Calu3 (cell line): ENCODE results near the gene OR2A7. TPM values are rescaled to one million over a fixed set of nuclear protein-coding genes. Genes with fewer than 3 reads are reported as not detected.
"Not testable (repeated sequence)": the region's sequence is repeated elsewhere in the genome, so short reads cannot be mapped to it uniquely, and the experiment has no call there.

Experiments
- BruUV-seq: library from RNA; stranded (reverse); fragments of 400-500 nt; replicated peaks from 2 replicates; lab custom pipeline; 2021; lab: Mats Ljungman, UMichigan
- CTCF ChIA-PET: fragments of 300-600 bp; sonication (Branson Sonifier 250); formaldehyde crosslinking; loops from one replicate; lab custom pipeline; 2022; ENCODE audit warnings: antibody characterized with exemption; lab: Charles Lee
- DNase-seq: peaks from one replicate; pipeline ENCODE4 v3.0.0; 2022
- H3K27ac Mint-ChIP-seq: one replicate; pipeline ENCODE4 v1.8.0; 2022; ENCODE audit warnings: mixed read lengths; ENCODE audit not compliant: unreplicated experiment
- H3K27me3 Mint-ChIP-seq: one replicate; pipeline ENCODE4 v1.8.0; 2022; ENCODE audit warnings: mixed read lengths; ENCODE audit not compliant: unreplicated experiment
- H3K36me3 Mint-ChIP-seq: one replicate; pipeline ENCODE4 v1.8.0; 2022; ENCODE audit warnings: mild to moderate bottlenecking, moderate library complexity, mixed read lengths; ENCODE audit not compliant: insufficient read depth, unreplicated experiment
- H3K4me1 Mint-ChIP-seq: one replicate; pipeline ENCODE4 v1.8.0; 2022; ENCODE audit warnings: mild to moderate bottlenecking, low read depth, mixed read lengths; ENCODE audit not compliant: unreplicated experiment
- H3K4me3 Mint-ChIP-seq: one replicate; pipeline ENCODE4 v1.8.0; 2022; ENCODE audit warnings: mild to moderate bottlenecking, low read depth, moderate library complexity, mixed read lengths; ENCODE audit not compliant: unreplicated experiment
- H3K9me3 Mint-ChIP-seq: one replicate; pipeline ENCODE4 v1.8.0; 2022; ENCODE audit warnings: low read depth, mixed read lengths; ENCODE audit not compliant: unreplicated experiment
- intact Hi-C: fragments of 100-400 bp; cut with micrococcal nuclease; formaldehyde crosslinking; loops from one replicate; pipeline ENCODE4 v1.10.0; 2022; ENCODE audit not compliant: unreplicated experiment
- total RNA-seq: library from RNA; stranded (reverse); gene quantifications from 2 replicates; pipeline ENCODE4 v1.2.3, GENCODE V29; 2022

Gene OR2A7
- total RNA-seq, 1 experiment from 2014 or later: 16.3 TPM

- H3K9me3 Mint-ChIP-seq, intact Hi-C loops, CTCF ChIA-PET, H3K4me1 Mint-ChIP-seq, BruUV-seq, DNase-seq, H3K27me3 Mint-ChIP-seq, H3K4me3 Mint-ChIP-seq, H3K27ac Mint-ChIP-seq, H3K36me3 Mint-ChIP-seq: not testable (repeated sequence)
Measured at GRCh38 chr7:144291607-144292006, 27.0 kb upstream of the OR2A7 start.

DNA sequence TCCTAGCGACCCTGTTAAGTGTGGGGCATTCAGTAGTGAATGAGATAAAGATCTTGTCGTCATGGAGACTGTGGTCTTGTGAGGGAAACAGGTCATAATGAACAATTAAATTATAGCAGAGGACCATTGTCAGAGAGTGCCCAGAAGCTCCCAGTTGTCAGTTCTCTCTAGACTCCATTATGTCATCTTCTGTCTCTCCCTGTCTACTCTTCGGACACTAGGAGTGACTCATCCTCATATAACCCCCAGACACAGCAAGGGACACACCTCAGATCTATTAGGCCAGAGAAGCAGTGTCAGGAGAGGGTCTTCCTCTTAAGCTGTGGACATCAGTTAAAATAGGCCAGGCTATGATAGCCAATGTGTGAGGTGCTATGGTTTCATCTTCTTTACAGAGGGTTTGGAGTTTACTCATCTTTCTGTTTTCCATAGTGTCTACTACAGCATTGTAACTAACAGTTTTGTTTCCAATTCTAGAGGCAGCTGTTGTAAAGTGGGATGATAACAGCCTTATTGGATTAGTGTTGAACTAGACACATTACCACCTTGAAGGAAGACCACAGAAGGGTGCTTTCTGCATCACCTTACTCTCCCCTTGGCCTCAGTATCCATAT, 22.7 kb upstream of the OR2A7 start:
- H3K4me3 Mint-ChIP-seq, CTCF ChIA-PET, BruUV-seq, DNase-seq, H3K9me3 Mint-ChIP-seq, H3K27ac Mint-ChIP-seq, intact Hi-C loops, H3K4me1 Mint-ChIP-seq, H3K27me3 Mint-ChIP-seq, H3K36me3 Mint-ChIP-seq: not testable (repeated sequence)

DNA sequence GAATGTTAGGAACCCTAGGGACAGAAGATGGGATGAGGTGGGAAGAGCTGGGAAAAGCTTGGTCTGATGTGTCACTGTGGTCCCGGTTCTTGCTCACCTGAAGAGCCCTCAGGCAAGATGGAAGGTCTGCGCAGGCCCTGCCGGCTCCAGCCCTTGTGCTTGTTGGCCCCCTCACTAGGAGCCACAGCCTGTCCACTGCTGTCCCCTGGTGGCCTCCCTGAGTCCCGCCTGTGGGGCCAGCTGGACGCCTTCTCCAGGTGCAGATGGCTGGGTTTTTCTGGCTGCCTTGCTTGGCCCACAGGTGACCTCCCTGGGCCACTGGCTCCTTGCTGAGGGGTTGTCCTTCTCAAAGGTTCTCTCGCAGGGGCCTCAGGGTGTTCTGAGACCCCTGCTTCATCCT, 19.1 kb upstream of the OR2A7 start:
- H3K27me3 Mint-ChIP-seq, H3K4me3 Mint-ChIP-seq, CTCF ChIA-PET, intact Hi-C loops, H3K4me1 Mint-ChIP-seq, H3K9me3 Mint-ChIP-seq, DNase-seq, BruUV-seq, H3K36me3 Mint-ChIP-seq, H3K27ac Mint-ChIP-seq: not testable (repeated sequence)

DNA sequence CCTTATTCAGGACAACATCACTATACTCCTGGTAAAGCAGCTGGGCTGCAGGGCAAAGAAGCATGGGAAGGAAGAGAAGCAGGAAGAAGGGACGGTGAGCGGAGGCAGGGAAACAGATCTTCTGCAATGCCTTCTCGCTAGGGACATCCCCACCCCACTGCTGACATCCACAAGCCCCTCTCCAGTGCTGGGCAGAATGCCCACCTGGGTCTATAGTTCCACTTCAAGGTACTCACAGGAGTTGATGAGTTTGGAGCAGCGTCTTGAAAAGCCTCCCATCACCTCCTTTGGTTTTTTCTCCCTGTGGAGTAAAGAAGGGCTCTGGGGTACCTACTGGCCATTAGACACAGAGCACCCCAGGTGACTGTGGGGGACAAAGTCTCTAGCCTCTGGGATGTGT, 17.9 kb upstream of the OR2A7 start:
- H3K4me1 Mint-ChIP-seq, DNase-seq, H3K27ac Mint-ChIP-seq, intact Hi-C loops, H3K36me3 Mint-ChIP-seq, H3K4me3 Mint-ChIP-seq, BruUV-seq, CTCF ChIA-PET, H3K9me3 Mint-ChIP-seq, H3K27me3 Mint-ChIP-seq: not testable (repeated sequence)

DNA sequence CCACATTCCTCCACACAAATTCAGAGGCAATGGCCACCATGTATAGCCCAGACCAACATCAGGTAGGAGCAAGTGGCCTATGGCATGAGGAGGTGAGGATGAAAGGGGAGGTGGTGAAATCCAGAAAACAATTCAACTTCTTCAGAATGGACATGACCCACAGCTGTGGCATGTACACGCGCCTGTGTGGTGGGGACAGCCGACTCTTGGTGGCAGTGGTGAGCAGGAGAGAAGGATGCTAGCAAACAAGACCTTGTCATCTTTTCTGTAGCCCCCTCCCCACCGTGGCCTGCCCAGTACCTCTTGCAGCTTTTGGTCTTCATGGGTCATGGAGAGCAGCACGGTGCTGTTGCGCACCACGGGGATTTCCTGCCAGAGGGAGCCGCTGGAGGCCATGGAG, 17.4 kb upstream of the OR2A7 start:
- BruUV-seq, H3K4me3 Mint-ChIP-seq, H3K9me3 Mint-ChIP-seq, DNase-seq, H3K27me3 Mint-ChIP-seq, H3K4me1 Mint-ChIP-seq, CTCF ChIA-PET, H3K36me3 Mint-ChIP-seq, H3K27ac Mint-ChIP-seq, intact Hi-C loops: not testable (repeated sequence)

- H3K36me3 Mint-ChIP-seq, DNase-seq, H3K9me3 Mint-ChIP-seq, H3K4me1 Mint-ChIP-seq, H3K27me3 Mint-ChIP-seq, H3K4me3 Mint-ChIP-seq, CTCF ChIA-PET, intact Hi-C loops, H3K27ac Mint-ChIP-seq: not testable (repeated sequence)
- BruUV-seq: TSS peak; percentile 10
Measured at GRCh38 chr7:144280010-144280409, 15.4 kb upstream of the OR2A7 start.

GRCh38 chr7:144275281-144275680, 10.7 kb upstream of the OR2A7 start:
- BruUV-seq, H3K4me3 Mint-ChIP-seq, H3K27me3 Mint-ChIP-seq, H3K36me3 Mint-ChIP-seq, DNase-seq, H3K9me3 Mint-ChIP-seq, CTCF ChIA-PET, H3K4me1 Mint-ChIP-seq, intact Hi-C loops, H3K27ac Mint-ChIP-seq: not testable (repeated sequence)

DNA sequence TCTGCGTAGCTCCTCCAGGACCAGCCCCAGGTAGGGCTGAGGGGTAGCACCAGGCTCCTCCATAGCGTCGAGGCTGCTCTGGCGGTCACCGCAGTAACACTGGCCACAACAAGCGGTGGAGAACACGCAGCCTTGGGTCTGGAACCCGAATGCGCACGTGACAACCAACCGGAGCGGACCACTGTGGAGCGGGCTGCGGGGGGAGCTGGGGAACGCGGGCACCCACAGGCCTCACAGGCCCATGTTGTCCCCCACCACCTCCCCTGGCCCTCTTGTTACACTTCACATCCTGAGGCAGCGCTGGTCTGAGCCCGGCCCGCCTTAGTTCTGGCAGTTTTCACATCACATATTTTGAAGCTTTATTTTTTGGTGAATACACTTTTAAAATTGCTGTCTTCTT, 4.6 kb upstream of the OR2A7 start, which contains the start of gene CTAGE8:
Gene CTAGE8, minus strand, starts transcription at position 101 of the 400 bp plus-strand sequence. Its CDS starts 38 bp downstream, at position 63.
- H3K36me3 Mint-ChIP-seq, H3K27ac Mint-ChIP-seq, H3K9me3 Mint-ChIP-seq, intact Hi-C loops, BruUV-seq, DNase-seq, H3K27me3 Mint-ChIP-seq, H3K4me3 Mint-ChIP-seq, H3K4me1 Mint-ChIP-seq, CTCF ChIA-PET: not testable (repeated sequence)

DNA sequence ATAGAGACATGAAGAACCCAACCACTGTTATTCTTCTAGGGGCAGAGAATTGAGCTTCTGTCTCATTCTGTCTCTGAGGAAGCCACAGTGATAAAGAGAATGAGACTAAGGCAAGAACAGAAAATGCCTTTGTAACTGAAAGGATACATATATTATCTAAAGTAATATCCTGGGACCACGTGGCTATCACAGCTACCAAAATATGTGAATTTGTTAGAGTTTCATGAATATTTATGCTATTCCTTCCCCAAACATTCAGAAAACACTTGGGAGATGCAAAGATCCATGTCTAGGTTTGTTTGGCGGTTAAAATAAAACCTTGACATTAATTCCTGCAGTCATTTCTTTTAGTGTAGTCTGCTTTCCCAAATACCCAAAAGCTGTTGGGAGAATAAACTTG, 2.5 kb downstream of the OR2A7 start:
- CTCF ChIA-PET, H3K27me3 Mint-ChIP-seq, DNase-seq, BruUV-seq, H3K9me3 Mint-ChIP-seq, H3K27ac Mint-ChIP-seq, H3K4me3 Mint-ChIP-seq, H3K36me3 Mint-ChIP-seq, H3K4me1 Mint-ChIP-seq, intact Hi-C loops: not testable (repeated sequence)

GRCh38 chr7:144259067-144259466, 5.5 kb downstream of the OR2A7 start:
- H3K36me3 Mint-ChIP-seq, H3K4me1 Mint-ChIP-seq, H3K4me3 Mint-ChIP-seq, BruUV-seq, CTCF ChIA-PET, DNase-seq, H3K9me3 Mint-ChIP-seq, H3K27me3 Mint-ChIP-seq, intact Hi-C loops, H3K27ac Mint-ChIP-seq: not testable (repeated sequence)
